Measurements from ENCODE around the gene DNLZ. TPM values are rescaled to one million over a fixed set of nuclear protein-coding genes. Genes with fewer than 3 reads are reported as not detected.

The DNLZ gene
- total and polyA plus RNA-seq, 9 of the 15 experiments (the other 6 are each of a cell fraction or from before 2014, with no cell fraction given), result 0.17 to 44.6 (median 3.4) TPM

DNA sequence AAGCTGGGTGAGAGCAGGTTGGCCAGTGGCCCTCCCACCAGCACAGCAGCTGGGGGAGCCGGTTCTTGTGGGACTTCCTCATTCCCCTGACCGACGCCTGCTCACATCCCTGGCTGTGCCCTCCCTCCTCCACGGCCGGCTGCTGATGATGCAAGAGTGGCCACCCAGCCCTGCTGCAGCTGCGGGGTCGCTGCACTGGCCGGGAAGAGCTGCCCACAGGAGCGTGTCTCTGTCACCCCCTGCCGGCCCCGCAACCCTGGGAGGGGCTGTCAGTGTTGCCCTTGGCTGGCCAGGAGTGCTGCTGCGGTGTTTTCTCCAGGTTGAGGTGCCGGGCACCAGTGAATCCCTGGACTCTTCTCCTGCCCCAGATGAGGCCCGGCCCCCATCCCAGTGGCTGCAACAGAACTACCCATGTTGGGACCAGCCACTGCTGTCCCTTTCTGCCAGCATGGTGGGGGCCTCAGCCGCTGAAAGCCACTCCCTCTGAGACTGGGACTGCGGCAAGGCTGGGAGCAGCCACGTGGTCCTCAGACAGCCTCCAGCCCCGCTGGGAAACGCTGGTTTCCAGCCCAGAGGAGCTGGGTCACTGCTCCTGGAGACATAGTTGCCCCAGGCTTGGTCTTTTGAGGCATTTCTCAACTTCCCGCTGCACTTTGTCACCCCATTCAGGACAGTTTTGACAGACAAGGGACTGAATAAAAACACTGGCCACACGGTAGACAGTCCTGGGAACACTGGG lies 9.2 kb upstream of the DNLZ start (continued):
- TF ChIP-seq, protein P1, sequence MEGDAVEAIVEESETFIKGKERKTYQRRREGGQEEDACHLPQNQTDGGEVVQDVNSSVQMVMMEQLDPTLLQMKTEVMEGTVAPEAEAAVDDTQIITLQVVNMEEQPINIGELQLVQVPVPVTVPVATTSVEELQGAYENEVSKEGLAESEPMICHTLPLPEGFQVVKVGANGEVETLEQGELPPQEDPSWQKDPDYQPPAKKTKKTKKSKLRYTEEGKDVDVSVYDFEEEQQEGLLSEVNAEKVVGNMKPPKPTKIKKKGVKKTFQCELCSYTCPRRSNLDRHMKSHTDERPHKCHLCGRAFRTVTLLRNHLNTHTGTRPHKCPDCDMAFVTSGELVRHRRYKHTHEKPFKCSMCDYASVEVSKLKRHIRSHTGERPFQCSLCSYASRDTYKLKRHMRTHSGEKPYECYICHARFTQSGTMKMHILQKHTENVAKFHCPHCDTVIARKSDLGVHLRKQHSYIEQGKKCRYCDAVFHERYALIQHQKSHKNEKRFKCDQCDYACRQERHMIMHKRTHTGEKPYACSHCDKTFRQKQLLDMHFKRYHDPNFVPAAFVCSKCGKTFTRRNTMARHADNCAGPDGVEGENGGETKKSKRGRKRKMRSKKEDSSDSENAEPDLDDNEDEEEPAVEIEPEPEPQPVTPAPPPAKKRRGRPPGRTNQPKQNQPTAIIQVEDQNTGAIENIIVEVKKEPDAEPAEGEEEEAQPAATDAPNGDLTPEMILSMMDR (IDR thresholded peaks at IDR 0.05 in 2 of 3, conservative IDR thresholded peaks at IDR 0.05 in 1 of 3; ENCODE audit: insufficient read depth in 2 of 3, low read depth in 1 of 3, low read length in 3 of 3), result peak; percentile 53 to 73 (median 55); a peak in 5 of 6 replicates
- TF ChIP-seq, protein P2, sequence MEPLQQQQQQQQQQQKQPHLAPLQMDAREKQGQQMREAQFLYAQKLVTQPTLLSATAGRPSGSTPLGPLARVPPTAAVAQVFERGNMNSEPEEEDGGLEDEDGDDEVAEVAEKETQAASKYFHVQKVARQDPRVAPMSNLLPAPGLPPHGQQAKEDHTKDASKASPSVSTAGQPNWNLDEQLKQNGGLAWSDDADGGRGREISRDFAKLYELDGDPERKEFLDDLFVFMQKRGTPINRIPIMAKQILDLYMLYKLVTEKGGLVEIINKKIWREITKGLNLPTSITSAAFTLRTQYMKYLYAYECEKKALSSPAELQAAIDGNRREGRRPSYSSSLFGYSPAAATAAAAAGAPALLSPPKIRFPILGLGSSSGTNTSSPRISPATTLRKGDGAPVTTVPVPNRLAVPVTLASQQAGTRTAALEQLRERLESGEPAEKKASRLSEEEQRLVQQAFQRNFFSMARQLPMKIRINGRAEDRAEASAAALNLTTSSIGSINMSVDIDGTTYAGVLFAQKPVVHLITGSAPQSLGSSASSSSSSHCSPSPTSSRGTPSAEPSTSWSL (CRISPR knock-in tag; IDR thresholded peaks at IDR 0.05; ENCODE audit: borderline replicate concordance), result no peak
- no peak for TF ChIP-seq ZNF583 (CRISPR knock-in tag; IDR thresholded peaks at IDR 0.05)
- no peak for TF ChIP-seq SIRT6 (IDR thresholded peaks at IDR 0.05; ENCODE audit: low read depth, low read length)
- TF ChIP-seq, protein P3, sequence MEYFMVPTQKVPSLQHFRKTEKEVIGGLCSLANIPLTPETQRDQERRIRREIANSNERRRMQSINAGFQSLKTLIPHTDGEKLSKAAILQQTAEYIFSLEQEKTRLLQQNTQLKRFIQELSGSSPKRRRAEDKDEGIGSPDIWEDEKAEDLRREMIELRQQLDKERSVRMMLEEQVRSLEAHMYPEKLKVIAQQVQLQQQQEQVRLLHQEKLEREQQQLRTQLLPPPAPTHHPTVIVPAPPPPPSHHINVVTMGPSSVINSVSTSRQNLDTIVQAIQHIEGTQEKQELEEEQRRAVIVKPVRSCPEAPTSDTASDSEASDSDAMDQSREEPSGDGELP (CRISPR knock-in tag; IDR thresholded peaks at IDR 0.05; ENCODE audit: borderline replicate concordance), result peak; percentile 96
- TF ChIP-seq RB1 (IDR thresholded peaks at IDR 0.05; ENCODE audit: low read depth), result 0 out of 2 replicates have a peak, but pooled peaks have one; percentile 5
- TF ChIP-seq NFIX (CRISPR knock-in tag; IDR thresholded peaks at IDR 0.05; ENCODE audit: low read depth), result no peak
- TF ChIP-seq, protein P4, sequence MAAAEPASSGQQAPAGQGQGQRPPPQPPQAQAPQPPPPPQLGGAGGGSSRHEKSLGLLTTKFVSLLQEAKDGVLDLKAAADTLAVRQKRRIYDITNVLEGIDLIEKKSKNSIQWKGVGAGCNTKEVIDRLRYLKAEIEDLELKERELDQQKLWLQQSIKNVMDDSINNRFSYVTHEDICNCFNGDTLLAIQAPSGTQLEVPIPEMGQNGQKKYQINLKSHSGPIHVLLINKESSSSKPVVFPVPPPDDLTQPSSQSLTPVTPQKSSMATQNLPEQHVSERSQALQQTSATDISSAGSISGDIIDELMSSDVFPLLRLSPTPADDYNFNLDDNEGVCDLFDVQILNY (CRISPR knock-in tag; IDR thresholded peaks at IDR 0.05), result no peak
- TF ChIP-seq NRF1 (conservative IDR thresholded peaks at IDR 0.05 in 1 of 2, IDR thresholded peaks at IDR 0.05 in 1 of 2), result peak; percentile 72 to 78
- no peak for TF ChIP-seq KLF1 (tag; IDR thresholded peaks at IDR 0.05)
- no peak for TF ChIP-seq EGR1 (conservative IDR thresholded peaks at IDR 0.05)
- no peak for TF ChIP-seq SNIP1 (IDR thresholded peaks at IDR 0.05; ENCODE audit: low read depth)
- TF ChIP-seq, protein P5, sequence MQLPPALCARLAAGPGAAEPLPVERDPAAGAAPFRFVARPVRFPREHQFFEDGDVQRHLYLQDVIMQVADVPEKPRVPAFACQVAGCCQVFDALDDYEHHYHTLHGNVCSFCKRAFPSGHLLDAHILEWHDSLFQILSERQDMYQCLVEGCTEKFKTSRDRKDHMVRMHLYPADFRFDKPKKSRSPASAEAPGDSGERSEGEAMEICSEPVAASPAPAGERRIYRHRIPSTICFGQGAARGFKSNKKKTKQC (CRISPR knock-in tag; IDR thresholded peaks at IDR 0.05), result no peak; the same call in 1 of the 2 replicates
- TF ChIP-seq PTRF (tag; IDR thresholded peaks at IDR 0.05), result no peak
- TF ChIP-seq ARNT (IDR thresholded peaks at IDR 0.05), result no peak
- TF ChIP-seq, protein P6, sequence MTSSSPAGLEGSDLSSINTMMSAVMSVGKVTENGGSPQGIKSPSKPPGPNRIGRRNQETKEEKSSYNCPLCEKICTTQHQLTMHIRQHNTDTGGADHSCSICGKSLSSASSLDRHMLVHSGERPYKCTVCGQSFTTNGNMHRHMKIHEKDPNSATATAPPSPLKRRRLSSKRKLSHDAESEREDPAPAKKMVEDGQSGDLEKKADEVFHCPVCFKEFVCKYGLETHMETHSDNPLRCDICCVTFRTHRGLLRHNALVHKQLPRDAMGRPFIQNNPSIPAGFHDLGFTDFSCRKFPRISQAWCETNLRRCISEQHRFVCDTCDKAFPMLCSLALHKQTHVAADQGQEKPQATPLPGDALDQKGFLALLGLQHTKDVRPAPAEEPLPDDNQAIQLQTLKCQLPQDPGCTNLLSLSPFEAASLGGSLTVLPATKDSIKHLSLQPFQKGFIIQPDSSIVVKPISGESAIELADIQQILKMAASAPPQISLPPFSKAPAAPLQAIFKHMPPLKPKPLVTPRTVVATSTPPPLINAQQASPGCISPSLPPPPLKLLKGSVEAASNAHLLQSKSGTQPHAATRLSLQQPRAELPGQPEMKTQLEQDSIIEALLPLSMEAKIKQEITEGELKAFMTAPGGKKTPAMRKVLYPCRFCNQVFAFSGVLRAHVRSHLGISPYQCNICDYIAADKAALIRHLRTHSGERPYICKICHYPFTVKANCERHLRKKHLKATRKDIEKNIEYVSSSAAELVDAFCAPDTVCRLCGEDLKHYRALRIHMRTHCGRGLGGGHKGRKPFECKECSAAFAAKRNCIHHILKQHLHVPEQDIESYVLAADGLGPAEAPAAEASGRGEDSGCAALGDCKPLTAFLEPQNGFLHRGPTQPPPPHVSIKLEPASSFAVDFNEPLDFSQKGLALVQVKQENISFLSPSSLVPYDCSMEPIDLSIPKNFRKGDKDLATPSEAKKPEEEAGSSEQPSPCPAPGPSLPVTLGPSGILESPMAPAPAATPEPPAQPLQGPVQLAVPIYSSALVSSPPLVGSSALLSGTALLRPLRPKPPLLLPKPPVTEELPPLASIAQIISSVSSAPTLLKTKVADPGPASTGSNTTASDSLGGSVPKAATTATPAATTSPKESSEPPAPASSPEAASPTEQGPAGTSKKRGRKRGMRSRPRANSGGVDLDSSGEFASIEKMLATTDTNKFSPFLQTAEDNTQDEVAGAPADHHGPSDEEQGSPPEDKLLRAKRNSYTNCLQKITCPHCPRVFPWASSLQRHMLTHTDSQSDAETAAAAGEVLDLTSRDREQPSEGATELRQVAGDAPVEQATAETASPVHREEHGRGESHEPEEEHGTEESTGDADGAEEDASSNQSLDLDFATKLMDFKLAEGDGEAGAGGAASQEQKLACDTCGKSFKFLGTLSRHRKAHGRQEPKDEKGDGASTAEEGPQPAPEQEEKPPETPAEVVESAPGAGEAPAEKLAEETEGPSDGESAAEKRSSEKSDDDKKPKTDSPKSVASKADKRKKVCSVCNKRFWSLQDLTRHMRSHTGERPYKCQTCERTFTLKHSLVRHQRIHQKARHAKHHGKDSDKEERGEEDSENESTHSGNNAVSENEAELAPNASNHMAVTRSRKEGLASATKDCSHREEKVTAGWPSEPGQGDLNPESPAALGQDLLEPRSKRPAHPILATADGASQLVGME (CRISPR knock-in tag; IDR thresholded peaks at IDR 0.05), result no peak

All from K562 (cell line).